HG02610 (cell line): ENCODE measurements around the gene C19orf33.

ENCODE experiments used
- ATAC-seq: cut with Tn5 transposase; IDR thresholded peaks from one replicate; pipeline ENCODE4 v1.9.1; 2021; ENCODE audit warnings: mild to moderate bottlenecking, moderate library complexity; ENCODE audit not compliant: unreplicated experiment

The C19orf33 gene

DNA sequence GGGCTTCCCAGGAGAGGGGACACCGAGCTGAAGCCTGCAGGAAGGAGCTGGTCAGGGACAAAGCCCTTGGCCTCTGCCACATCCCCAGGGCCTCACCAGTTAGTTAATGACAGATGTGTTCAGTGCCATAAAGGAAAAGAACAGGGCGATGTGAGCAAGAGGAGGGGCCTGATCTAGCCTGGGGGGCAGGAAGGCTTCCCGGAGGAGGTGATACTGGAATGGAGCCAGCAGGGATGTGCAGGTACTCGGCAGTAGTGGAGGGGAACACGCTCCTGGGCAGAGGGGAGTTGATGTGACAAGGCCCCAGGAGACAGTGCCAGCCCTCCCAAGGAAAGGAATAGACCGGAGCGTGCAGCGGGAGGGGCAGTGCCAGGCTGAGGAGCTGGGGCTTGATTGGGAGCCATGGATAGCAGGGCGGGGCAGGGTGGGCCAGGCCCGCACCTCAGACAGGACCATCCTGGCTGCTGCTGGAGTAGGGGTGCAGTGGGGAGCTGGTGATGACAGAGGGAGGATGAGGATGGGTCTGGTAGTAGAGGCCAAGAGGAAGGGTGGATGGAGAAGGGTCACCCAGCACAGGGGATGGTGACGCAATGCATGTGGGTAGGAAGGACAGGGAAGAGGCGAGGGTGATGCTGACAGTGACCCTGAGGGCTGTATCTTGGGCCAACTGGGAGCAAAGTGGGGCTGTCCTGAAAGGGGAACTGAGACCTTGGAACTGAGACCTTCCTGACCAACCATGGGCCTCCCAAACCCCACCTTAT lies 4.1 kb downstream of the C19orf33 start:
- ATAC-seq = no peak

DNA sequence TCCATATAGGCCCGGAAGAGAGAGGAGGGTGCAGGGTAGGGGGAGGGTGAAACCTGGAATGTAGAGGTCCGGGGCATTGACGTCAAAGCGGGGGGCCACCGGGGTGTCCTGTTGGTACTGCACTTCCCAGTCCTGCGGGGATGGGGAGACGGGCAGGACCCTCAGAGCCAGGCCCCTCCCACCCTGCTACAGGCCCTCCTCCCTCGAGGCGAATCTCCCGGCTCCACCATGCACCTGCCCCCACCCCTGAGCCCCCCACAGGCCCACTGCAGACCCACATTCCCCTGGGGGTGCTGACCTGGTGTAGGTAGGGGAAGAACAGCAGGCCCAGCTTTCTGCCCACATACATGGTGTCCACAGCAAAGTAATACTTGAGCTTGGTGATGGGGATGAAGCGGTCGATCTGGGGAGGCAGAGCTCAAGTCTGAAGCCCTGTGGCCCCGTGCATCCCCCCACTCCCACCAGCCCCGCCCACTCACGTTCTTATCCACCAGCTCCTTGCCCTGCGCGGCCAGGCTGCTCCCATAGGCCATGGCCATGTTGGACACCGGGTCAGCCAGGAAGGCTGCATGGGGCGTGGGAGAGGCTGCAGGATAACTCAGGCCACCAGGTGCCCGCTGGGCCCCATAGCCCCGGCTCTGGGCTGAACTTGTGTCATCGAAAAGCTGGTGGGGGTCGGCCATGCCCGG lies 5.0 kb downstream of the C19orf33 start:
- no peak for ATAC-seq

DNA sequence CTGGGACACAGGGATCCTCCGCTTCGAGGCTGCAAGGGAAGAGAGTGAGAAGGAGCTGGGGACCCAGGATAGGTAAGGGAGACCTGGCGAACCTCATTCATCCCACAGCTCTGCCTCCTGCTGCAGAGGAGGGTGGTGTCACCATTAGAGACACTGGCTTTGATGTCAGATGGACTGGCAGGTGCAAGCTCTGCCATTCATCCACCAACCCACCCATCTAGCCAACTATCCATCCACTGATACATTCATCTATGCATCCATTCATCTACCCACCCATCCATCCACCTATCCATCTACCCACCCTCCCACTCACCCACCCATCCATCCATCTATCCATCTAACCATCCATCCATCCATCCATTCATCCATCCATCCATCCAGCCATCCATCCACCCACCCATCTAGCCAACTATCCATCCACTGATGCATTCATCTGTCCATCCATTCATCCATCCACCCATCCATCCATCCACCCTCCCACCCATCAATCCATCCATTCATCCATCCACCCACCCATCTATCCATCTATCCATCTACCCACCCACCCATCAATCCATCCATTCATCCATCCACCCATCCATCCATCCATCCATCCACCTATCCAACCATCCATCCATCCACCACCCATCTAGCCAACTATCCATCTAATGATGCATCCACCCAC lies 5.7 kb downstream of the C19orf33 start:
- no peak for ATAC-seq

DNA sequence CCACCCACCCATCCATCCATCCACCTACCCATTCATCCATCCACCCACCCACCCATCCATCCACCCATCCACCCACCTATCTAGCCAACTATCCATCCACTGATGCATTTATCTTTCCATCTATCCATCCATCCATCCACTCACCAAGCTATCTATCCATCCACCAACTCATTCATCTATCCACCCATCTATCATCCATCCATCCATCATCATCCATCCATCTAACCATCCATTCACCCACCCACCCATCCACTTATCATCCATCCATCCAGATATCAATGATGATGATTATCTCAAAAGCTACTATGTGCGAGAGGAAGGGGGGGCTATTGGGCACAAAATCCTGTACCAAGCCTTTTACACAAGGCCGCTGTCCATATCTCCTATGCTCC lies 6.2 kb downstream of the C19orf33 start:
- ATAC-seq = no peak

DNA sequence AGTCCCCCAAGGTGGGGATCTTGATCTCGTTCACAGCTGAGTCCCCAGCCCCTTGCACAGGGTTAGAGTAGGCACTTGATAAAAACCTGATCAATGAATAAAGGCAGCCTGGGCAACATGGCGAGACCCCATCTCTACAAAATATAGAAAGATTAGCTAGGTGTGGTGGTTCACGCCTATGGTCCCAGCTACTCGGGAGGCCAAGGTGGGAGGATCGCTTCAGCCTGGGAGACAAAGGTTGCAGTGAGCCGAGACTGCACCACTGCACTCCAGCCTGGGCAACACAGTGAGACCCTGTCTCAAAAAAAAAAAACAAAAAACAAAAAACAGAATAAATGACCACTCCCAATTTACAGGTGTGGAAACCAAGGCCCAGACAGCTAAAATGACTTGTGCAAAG lies 6.9 kb downstream of the C19orf33 start:
- ATAC-seq = no peak

DNA sequence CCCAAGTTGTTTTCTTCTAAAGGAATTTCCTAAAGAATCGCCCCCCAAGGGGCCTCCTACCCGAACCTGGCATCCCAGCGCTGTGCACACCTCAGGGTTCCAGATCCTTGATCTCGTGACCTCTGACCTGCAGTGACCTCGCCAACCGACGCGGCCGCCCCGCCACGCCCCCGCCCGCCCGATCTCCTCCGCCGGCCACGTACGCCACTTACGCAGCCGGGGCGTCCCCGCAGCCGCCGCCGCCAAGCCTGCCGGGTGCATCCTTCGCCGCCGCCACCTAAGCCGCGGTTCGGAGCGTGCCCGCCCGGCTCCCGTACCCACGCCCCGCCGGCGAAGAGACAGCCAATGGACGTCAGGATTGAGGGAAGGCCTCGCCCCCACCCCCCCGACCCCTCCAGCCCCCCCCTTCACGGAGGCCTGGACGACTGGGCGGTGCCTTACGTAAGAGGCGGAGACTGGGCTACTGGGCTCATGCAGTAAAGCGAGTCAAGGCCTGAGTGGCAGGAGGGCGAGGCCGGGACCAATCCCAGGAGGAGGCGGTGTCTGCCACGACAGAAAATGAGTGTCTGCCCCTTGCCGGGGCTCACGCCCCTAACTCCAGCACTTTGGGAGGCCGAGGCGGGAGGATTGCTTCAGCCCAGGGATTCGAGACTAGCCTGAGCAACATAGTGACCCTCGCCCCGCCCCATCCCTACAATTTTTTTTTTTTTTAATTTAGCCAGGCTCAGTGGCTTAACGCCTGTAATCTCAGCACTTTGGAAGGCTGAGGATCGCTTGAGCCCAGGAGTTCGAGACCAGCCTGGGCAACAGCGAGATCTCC lies 11.8 kb downstream of the C19orf33 start, which contains the start of gene YIF1B:
Gene YIF1B (minus strand): TSS at position 291 of the 820 bp plus-strand sequence. CDS start 30 bp downstream, at position 261.
- ATAC-seq = peak; percentile 90

DNA sequence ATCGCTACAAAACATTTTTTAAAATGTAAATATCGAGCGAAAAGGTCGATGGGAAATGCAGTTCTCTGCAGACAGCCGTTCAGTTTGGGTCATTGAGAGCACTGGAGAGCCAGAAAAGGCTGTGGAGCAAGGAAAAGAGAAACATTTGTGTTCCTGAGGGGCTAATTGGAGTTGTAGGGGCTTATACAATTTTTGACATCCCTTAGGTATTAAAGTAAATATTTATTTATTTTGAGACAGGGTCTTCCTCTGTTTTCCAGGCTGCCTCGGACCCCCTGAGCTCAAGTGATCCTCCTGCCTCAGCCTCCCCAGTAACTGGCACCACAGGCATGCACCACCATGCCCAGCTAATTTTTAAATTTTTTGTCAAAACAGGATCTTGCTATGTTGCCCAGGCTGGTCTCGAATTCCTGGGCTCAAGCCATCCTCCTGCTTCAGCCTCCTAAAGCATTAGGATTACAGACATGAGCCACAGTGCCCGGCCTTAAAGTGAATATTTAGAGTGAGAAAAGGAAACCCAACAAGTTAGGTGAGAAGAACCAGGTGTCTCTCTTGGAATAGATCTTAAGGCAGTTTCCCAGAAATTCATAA lies 12.5 kb downstream of the C19orf33 start:
- no peak for ATAC-seq

DNA sequence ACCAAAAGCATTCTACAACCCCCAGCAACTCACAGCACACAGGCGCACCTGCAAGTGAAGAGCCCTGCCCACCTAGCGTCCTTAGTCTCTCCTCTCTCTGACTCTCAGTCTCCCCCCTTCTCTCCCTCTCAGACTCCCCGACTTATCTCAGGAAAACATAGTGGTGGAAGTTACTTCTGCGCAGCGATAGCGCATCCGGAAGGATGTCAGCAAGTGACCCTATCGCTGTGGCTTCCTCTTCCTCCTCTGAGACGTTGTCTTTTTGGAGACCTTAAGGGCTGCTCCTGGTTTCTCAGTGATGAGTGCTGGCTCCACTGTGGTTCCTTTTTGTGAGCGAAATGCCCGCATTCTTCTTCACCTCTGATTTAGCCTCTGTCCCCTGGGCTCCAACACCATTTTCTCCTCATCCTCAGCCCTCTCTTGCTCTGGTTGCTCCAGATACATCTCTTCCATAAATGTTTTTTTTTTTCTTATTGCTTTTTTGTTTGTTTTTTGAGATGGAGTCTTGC lies 13.1 kb downstream of the C19orf33 start:
- no peak for ATAC-seq

DNA sequence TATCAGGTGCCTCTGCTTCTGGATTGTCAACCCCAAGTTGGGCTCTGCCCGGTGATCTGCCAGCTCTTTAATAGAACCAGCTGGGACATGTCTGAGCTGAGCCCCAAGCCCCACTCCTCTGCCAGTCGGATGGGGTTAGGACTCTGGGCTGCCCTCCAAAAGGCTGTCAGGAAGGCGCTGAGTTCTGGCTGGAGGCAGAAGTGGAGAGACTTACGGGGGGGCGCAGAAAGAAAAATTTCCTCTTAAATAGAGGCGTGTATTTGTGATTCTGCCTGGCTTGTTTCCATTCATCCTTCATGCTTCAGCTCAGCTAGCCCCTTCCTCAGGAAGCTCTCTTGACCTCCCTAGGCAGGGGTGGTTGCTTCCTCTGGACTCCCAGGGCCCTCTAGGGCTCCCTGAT lies 14.6 kb downstream of the C19orf33 start:
- no peak for ATAC-seq

DNA sequence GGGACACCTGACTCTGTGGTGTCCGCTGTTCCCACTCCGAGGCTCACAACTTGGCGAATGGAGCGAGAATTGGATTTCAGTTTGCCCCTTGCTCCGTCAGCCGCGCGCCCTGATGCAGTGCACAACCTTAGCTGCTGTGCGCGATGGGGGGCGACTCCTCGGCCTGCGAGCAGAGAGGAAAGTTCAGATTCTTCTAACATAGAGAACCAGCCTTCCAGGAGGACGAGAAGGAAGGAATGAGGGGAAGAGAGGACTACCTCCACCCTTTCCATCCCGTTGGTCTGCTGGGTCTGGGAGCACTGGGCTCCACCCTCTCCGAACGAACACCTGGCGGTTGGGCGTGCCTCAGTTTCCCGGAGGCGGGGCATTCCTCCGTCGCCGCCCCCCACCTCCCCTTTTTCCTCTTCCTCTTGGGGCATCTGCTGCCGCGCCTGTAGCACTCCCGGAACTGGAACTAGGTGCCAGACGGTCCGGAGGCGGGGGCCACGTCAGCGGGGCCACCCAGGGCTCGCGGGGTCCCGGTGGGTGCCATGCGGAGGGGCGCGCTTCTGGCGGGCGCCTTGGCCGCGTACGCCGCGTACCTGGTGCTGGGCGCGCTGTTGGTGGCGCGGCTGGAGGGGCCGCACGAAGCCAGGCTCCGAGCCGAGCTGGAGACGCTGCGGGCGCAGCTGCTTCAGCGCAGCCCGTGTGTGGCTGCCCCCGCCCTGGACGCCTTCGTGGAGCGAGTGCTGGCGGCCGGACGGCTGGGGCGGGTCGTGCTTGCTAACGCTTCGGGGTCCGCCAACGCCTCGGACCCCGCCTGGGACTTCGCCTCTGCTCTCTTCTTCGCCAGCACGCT lies 15.6 kb downstream of the C19orf33 start, which contains the start of gene KCNK6:
Gene KCNK6 (plus strand): TSS at position 425 of the 838 bp plus-strand sequence. CDS start 106 bp downstream, at position 531.
- no peak for ATAC-seq

DNA sequence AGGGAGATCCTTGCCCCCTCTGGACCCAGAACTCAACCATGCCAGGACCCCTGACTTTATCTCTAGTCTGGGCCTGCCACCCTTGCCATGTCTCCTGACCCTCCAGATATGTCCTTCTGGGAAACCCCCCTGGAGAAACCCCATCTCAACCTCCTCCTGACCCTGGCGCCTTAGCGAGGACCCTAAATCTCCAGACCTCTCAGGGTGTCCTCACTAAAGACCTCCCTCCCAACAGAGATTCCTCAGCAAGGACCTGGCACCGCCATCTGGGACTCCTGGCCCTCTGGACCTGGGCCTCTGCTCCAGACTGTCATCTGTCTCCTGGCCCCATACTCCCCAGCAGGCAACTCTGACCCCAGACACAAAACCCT lies 16.9 kb downstream of the C19orf33 start:
- ATAC-seq = no peak

DNA sequence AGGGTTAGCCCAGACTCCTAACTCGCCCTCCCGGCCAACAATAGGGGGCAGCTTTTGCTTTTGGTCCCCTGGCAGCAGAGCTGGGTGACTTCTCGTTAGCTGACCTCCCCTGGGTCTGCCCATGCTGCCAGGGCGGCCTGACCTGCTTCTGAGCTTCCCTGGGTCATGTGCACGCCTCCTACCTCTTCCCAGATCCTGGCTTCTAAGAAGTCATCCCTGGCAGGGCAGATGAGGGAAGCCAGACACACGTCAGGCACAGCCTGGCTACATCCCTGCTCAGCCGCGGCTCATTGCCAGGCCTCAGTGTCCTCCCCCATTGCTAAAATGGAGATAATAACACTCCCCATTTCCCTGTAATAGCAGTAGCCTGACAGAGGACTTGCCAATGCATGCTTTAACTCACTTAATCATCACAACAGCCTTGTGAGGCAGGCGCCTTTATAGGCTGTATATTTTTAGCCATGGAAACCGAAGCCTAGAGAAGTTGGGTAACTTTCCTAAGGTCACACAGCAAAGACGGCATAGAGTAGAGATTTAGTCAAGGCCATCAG lies 17.7 kb downstream of the C19orf33 start:
- no peak for ATAC-seq

DNA sequence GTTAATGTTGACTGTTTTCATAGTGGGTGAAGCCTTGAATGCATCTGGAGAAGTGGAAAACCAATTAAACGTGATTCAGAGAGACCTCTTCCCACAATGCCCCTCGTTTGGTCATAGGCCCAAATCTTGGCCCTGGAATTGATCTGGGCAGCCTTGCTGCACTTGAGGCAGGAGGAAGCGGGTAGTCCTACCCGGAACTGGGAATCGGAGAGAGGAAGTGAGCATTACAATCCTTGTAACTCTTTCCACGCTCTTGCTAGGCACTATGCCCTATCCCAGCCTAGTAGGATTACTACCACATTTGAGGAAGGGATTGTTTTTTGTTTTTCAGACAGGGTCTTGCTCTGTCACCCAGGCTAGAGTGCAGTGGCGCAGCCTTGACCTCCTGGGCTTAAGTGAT lies 19.2 kb downstream of the C19orf33 start:
- no peak for ATAC-seq

DNA sequence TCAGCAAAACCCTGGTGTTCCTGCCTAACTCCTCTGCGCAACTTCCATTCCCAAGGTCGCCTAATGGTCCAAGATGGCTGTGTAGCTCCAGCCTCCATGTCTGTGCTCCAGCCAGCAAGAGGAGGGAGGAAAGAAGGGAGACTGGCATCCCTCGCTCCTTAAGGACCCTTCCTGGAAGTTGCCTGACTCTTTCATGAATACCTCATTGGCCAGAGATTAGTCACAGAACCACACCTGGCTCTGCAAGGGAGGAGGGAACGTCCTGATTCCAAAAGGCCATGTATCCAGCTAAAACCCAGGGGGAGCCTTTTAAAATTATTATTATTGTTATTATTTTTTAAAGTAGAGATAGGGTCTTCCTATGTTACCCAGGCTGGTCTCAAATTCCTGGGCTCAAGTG lies 20.4 kb downstream of the C19orf33 start:
- ATAC-seq = no peak

DNA sequence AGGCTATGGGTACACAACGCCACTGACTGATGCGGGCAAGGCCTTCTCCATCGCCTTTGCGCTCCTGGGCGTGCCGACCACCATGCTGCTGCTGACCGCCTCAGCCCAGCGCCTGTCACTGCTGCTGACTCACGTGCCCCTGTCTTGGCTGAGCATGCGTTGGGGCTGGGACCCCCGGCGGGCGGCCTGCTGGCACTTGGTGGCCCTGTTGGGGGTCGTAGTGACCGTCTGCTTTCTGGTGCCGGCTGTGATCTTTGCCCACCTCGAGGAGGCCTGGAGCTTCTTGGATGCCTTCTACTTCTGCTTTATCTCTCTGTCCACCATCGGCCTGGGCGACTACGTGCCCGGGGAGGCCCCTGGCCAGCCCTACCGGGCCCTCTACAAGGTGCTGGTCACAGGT lies 22.5 kb downstream of the C19orf33 start:
- no peak for ATAC-seq

DNA sequence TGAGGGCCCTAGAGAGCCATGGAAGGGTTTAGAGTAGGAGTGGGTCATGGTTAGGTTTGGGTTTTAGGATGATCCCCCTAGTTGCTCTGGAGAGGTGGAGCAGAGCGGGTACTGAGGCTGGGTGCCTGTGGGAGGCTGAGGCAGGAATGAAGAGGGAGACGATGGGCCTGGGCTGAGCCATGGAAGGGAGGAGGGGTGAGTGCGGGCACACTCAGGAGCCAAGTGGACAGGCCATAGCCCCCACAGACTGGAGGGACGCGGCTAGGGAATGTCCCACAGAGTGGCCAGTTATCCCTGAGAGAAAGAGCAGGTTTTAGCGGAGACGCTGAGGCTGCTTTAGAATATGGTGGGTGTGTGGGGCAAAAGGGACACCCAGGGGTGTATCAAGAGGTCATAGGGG lies 25.6 kb downstream of the C19orf33 start:
- no peak for ATAC-seq

DNA sequence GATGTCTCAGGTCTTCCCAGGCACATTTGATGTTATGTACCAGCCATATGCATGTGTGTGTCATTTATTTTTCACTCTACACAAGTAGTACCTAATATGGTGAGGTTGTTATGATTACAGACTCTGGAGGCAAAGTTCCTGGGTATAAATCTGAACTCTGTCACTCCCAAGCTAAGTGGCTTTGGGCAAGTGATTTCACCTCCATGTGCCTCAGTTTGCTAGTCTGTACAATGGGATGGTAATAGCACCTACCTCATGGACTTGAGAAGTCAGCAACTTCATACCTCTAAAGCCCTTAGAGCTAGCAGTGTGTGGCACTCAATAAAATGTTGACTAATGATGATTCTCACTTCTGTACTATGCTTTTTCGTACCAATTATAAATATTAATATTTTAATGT lies 27.7 kb downstream of the C19orf33 start:
- ATAC-seq = no peak

DNA sequence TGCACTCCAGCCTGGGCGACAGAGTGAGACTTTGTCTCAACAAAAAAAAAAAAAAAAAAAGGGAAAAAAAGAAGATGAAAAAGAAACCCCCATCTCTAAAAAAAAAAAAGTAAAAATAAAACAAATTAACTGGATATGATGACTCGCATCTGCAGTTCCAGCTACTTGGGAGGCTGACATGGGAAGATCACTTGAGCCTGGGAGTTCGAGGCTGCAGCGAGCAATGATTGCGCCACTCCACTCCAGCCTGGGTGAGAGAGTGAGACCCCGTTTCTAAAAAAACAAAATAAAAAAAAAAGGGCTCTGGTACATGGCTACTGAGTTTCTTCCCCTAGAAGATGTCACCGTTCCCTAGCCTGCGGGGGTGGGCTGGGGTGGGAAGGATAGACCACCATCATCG lies 29.2 kb downstream of the C19orf33 start:
- no peak for ATAC-seq

DNA sequence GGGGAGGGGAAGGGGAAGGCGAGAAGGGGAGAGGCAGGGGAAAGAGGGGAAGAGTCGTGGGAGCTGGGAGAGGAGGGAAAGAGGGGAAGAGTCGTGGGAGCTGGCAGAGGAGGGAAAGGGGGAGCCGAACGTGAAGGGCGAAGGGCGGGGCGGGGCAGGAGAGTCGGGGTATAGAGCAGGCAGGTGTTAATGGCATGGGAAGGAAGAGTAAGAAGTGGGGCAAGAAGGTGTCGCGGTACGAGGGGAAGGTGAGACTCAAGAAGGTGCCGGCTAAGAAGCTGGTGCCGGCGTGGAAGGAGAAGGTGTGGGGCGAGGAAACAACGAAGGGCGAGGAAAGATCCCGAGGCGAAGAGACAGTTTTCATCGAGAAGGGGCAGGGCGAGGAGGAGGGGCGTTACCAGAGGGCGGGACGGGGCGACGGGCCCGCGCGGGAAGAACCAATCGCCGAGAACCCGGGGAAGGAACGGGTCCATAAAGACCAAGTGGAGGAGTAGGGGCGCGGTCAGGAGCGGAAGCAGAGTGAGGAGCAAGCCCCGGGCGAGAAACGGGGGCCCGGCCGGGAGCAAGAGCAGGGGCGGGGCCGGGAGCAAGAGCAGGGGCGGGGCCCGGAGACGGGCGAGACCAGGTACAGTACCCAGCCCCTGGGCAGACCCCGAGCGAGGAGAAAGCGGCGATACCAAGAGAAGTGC lies 32.0 kb downstream of the C19orf33 start:
- peak; percentile 72 for ATAC-seq
